ENCODE data around the gene PPP2R2B.

DNA sequence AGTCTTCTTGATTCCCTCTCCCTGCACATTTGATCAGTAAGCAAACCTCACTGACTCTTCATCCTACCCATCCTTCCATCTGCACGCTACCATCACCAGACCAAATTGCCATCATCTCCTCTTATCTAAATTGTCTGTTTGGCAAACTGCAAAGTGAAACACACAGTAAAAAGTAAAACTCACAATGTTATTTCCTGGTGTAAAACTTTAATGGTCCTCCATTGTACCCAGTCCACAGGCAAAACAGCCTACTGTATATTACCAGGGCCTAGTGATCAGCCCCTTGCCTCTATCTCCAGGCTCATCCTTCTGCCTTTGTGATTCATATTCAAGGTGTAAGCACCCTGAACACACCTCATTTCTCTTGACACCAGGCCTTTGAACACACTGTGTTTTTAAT is 279.3 kb downstream of the PPP2R2B start:
- TF ChIP-seq, protein P1, sequence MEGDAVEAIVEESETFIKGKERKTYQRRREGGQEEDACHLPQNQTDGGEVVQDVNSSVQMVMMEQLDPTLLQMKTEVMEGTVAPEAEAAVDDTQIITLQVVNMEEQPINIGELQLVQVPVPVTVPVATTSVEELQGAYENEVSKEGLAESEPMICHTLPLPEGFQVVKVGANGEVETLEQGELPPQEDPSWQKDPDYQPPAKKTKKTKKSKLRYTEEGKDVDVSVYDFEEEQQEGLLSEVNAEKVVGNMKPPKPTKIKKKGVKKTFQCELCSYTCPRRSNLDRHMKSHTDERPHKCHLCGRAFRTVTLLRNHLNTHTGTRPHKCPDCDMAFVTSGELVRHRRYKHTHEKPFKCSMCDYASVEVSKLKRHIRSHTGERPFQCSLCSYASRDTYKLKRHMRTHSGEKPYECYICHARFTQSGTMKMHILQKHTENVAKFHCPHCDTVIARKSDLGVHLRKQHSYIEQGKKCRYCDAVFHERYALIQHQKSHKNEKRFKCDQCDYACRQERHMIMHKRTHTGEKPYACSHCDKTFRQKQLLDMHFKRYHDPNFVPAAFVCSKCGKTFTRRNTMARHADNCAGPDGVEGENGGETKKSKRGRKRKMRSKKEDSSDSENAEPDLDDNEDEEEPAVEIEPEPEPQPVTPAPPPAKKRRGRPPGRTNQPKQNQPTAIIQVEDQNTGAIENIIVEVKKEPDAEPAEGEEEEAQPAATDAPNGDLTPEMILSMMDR (IDR thresholded peaks at IDR 0.05) = no peak
- no peak for TF ChIP-seq EP300 (IDR thresholded peaks at IDR 0.05)
